ENCODE data around the gene GLIS2.

The GLIS2 gene

DNA sequence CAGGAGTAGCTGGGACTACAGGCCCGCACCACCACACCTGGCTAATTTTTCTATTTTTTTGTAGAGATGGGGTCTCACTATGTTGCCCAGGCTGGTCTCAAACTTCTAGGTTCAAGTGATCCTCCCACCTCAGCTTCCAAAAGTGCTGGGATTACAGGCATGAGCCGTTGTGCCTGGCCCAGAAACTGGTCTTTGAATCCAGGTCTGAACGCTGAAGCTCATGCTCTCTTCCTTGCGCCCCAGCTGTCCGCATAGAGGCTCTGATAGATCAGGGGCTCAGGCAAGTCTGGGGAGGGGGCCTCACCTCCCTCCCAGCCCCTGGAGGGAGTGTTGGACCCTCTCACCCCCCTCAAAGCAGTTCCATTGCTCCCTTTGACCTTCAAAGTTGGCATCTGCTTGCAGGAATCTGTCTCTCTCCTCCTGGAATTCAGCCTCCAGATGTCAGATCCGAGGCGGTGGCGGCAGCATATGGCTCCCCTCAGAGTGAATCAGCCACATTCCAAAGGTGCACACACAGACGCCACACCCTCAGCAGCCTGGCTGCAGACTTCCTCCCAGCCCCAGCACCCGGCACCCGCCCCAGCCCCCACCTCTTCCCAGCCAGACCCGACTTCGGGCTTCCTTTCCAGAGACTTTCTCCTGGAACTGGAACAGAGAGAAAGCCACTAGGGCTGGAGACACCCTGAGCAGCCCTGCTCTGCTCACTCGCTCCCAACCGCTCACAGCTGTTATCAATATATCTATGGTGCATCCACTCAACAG, 16.9 kb upstream of the GLIS2 start:
- DNase-seq, result no peak

DNA sequence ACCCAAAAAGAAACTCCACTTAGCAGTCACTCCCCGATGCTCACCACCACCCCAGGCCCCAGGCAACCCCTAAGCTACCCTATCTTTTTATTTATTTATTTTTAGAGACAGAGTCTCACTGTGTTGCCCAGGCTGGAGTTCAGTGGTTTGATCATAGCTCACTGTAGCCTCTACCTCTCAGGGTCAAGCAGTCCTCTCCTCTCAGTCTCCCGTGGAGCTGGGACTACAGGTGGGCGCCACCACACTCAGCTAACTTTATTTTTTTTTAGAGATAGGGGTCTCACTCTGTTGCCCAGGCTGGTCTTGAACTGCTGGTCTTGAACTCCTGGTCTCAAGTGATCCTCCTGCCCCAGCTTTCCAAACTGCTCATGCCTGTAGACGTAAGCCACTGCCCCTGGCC, 14.7 kb upstream of the GLIS2 start:
- DNase-seq, result no peak

GRCh38 chr16:4301968-4302367, 13.9 kb upstream of the GLIS2 start:
- DNase-seq, result no peak

DNA sequence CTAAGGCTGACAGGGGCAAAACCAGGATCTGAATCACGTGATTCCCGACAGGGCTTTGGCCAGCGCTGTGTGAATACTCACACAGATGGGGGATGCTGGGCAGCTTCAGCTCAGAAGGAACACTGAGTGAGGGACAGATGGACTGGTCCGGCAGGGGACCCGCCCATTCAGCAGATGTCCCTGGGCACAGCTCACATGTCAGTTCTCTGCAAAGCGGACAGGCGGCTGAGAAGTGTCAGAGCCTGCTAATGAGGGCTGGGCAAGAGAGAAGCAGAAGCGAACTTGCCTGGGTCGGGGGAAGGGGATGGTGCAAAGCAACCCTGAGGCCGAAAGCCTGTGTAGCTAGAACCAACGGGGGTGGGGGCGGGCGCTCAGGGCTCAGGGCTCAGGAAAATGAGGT, 11.9 kb upstream of the GLIS2 start:
- DNase-seq, result no peak

- peak; percentile 51 for DNase-seq
Measured at GRCh38 chr16:4306470-4307214, 9.2 kb upstream of the GLIS2 start.

DNA sequence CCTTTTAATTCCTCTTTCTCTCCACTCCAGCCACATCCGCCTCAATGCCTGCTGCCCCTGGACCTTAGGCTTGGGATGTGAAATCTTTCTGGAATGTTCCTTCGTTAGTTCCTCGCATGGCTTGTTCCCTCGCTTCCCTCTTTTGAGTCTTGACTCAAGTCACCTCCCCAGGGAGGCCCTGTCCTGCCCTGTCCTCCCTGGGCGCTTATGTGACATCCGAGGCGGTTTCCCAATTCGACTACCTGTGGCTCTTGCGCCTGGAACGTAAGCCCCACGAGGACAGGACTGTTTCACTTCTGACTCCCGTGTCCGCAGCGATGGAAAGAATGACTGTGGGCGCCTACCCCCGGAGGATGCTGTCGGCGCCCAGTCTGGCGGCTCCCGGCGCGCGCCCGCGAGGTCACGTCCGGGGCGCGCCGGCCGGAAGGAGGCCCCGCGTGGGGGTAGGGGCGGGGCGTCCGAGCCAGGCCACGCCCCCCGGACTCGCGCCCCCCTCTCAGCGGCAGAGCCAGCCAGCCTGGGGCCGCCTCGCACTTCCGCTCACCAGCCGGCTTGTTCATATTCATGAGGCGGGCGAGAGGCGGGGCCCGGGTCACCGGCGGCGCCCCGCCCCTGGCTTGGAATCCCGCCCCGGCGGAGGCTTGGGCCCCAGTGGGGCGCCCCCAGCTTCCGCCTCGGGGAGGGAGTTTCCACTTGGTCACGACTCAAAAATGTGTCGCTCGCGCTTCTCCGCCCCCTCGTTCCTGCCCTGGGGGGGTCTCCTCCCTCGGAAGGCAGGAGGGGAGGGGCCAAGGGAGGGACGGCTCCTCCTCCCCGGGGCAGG, 8.4 kb upstream of the GLIS2 start:
- DNase-seq, result peak; percentile 95

DNA sequence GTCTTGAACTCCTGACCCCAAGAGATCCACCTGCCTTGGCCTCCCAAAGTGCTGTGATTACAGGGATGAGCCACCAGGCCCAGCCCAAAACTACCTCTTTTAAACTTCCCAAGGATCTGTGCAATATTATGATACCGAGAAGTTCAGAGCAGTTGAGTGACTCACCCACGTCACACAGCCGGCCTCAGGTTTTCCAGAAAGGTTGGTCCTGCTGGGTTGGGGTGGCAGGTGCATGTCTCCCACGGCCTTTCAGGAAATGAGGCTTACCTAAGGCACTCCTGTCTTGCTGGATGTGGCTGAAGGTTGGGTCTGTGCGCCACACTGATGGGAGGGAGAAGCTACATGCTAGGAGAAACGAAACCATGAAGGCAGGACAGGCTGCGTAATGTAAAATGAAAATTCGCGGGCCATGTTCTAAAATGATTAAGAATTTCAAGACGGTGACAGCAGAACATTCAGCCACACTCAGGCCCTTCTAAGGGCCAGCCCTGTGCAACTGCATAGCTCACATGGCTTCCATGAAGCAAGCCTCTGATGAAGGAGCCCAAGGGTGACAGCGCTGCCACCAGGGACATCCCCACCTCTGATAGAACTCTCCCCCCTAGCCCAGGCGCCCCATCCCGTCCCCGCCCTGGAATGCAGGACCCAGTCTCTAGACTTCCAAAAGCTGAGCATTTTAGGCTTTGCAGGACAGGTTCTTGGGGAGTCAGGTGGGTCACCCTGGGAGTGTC, 6.6 kb upstream of the GLIS2 start:
- DNase-seq, result no peak

DNA sequence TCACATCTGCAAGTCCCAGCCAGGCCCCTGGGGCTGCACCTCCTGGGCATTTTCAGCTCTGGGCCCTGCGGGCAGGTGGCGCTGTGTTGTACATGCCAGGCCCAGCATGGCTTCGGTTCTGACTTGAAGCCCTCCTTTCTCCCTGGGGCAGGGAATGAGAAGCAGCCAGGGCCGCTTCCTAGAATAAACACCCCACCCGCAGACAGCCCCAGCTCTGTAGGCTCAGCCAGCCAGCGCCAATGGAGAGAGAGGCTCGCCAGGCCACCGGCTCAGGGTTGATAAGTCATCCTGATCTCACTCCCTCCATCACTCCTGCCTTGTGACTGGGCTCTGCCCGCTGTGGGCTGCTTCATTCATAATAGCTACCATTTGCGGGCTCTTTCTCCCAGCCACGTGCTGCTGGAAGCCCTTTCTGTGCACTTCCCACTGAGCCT, 6.0 kb upstream of the GLIS2 start:
- peak; percentile 47 for DNase-seq

- DNase-seq, result no peak
Measured at GRCh38 chr16:4313563-4314531, 2.0 kb upstream of the GLIS2 start.

GRCh38 chr16:4314532-4315185, 1.2 kb upstream of the GLIS2 start:
- DNase-seq, result no peak

DNA sequence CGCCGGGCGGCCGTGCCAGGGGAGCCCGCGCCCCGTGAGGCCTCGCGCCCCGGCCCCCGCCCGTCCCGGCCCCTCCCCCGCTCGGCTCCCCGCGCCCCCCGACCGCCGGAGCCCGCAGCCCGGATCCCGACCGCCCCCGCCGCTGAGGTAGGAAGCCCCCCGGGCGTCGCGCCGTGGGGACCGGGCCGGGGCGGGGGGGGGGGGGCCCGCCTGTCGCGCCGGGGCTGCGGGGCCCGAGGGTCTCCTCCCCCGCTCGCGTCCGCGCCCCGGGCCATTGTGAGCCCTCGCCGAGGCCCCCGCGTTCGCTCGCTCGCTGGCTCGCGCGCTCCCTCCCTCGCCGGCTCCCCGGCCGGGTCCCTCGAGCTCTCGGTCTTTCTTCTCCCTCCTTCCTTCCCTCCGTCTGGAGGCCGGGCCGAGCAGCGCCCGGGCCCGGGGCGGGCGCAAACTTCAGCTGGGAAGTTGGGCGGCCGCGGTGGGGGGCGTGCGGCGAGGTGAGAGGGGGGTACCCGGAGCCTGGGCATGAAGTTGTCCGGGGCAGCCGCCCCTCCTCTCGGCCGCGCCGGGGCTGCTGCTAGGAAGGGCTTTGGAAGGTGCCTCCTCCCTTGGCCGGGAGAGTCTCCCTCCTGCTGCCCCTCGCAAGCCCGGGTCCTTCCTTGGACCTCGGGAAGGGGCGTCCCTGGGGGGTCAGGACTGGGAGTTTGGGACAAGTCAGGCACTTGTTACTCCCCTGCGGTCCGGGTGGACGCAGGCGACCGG, 419 bp downstream of the GLIS2 start:
- DNase-seq, result no peak

DNA sequence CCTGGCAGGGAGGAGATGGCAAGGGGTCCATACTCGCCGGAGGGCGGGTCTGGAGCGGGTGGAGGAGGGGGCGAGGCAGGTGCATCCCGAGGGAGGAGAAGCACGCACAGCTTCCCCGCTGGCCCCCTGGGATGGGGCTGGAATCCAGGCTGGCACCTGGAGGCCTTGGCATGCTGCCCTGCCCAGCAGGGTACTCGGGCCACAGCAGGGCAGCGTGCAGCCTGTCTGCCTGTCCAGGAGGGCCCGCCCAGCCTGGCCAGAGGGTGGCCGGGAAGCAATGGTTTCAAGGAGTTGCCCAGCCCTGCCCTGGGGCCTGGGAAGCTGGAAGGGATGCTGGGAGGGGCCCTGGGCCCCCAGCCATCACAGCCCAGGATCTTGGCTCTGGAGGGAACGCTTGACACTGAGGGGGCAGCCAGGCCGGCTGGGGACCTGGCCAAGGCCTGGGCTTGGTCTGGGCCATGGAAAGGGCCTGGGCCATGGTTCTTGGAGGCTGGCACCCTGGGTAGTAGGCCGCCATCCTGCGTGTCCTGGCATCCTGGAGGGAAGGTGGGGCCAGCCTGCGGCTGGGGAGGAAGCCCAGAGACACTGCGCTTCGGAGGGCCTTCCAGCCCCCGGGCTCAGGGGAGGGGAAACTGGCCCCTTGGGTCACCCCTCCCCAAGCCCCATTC, 1.1 kb downstream of the GLIS2 start:
- no peak for DNase-seq

GRCh38 chr16:4317532-4318450, 1.9 kb downstream of the GLIS2 start:
- DNase-seq, result no peak

GRCh38 chr16:4318451-4318910, 2.6 kb downstream of the GLIS2 start:
- DNase-seq, result no peak

GRCh38 chr16:4318967-4319366, 3.1 kb downstream of the GLIS2 start:
- DNase-seq, result no peak

DNA sequence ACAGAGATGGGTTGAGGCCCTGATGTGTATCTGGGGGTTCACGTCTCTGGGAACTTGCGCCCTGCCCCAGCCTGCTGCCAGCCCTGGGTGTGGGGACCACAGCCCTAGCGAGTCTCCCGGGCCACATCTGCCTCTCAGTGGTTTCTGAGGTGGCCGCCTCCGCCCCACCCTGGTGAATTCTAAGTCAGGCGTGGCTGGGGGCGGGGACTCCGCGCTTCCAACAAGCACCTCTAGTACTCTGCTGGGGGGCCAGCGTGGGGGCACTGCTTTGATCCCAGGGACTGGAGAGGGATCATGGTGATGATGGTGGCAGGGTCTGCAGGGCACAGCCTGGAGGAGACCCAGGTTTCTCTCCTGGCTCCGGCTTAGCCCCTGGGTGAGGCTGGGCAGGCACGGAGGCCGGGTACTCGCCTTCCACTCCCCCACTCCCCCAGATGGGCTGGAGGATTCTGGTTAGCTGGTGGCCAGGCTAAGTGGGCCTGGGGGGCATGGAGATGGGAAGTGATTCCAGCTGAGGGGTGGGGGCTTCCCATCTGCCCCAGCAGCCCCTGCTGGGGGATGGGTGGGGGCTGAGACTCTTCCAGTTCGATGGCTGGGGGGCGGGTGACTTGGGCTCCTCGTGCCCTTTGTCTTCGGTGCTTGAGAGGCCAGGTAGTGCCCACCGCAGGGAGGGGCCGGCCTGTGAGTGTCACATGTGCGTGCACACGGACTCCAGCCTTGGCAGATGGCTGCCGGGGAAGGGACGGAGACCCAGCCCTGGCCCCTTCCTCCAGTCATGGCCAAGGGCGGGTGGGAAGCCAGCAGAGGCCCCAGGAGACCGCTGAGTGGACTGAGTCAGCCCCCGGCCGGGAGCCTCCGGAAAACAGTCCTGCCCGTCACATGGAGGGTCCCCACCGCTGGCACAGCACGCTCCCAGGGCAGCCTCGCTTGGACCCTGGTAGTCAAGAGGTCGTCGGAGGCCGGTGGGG, 3.9 kb downstream of the GLIS2 start:
- DNase-seq, result peak; percentile 37

- DNase-seq, result no peak
Measured at GRCh38 chr16:4320571-4321137, 4.8 kb downstream of the GLIS2 start.
